Mesenchymal stem cell (in vitro differentiated cells and primary cell): Measurements from ENCODE around the gene CYP27A1.
A peak's percentile ranks its signal among the peaks of the same experiment; 100 is the strongest.

Source experiments
- DNase-seq: peaks from one replicate; pipeline ENCODE4 v3.0.0-alpha.2; 2013
- H2AFZ ChIP-seq: one replicate; pipeline ENCODE4 v1.6.1; 2013; ENCODE audit warnings: low read depth, mild to moderate bottlenecking, control low read depth, inconsistent platforms, low read length, moderate library complexity
- H2AK5ac ChIP-seq: 2 replicates; pipeline ENCODE4 v1.6.1; 2013; ENCODE audit warnings: low read length, moderate library complexity, mild to moderate bottlenecking, inconsistent platforms; ENCODE audit not compliant: severe bottlenecking
- H2BK120ac ChIP-seq: one replicate; pipeline ENCODE4 v1.6.1; 2013; ENCODE audit warnings: low read depth, mild to moderate bottlenecking, inconsistent platforms, low read length, moderate library complexity
- H2BK12ac ChIP-seq, 2 experiments: one replicate each; pipeline ENCODE4 v1.6.1; 2013; ENCODE audit warnings: inconsistent platforms in 2 of 2, low read length in 2 of 2, mild to moderate bottlenecking in 2 of 2, moderate library complexity in 2 of 2, control low read depth in 1 of 2
- H2BK15ac ChIP-seq: one replicate; pipeline ENCODE4 v1.6.1; 2013; ENCODE audit warnings: mild to moderate bottlenecking, low read depth, inconsistent platforms; ENCODE audit not compliant: poor library complexity, severe bottlenecking
- H2BK5ac ChIP-seq: 2 replicates; pipeline ENCODE4 v1.6.1; 2013; ENCODE audit warnings: low read depth, mild to moderate bottlenecking, low read length, control low read depth, inconsistent platforms; ENCODE audit not compliant: poor library complexity, severe bottlenecking
- H3K14ac ChIP-seq, 2 experiments: one replicate each; pipeline ENCODE4 v1.6.1; 2013; ENCODE audit warnings: inconsistent platforms in 2 of 2, low read length in 2 of 2, control low read depth in 1 of 2, mild to moderate bottlenecking in 1 of 2, moderate library complexity in 1 of 2
- H3K18ac ChIP-seq, 2 experiments: one replicate each; pipeline ENCODE4 v1.6.1; 2013; ENCODE audit warnings: inconsistent platforms in 2 of 2, low read length in 2 of 2, control low read depth in 1 of 2, low read depth in 1 of 2, mild to moderate bottlenecking in 1 of 2
- H3K23ac ChIP-seq, 2 experiments: one replicate each; pipeline ENCODE4 v1.6.1; 2013; ENCODE audit warnings: inconsistent platforms in 2 of 2, low read length in 2 of 2, mild to moderate bottlenecking in 2 of 2, moderate library complexity in 2 of 2, control low read depth in 1 of 2
- H3K27ac ChIP-seq: 2 replicates; pipeline ENCODE4 v1.5.1; 2013; ENCODE audit warnings: mild to moderate bottlenecking, moderate library complexity, low read length, control low read depth, inconsistent platforms; ENCODE audit not compliant: poor library complexity, severe bottlenecking
- H3K27me3 ChIP-seq, 2 experiments: 2 replicates each; pipeline versions ENCODE4 v1.6.1 to v1.7.0; 2013; ENCODE audit warnings: low read length in 2 of 2, mild to moderate bottlenecking in 2 of 2, moderate library complexity in 2 of 2, control low read depth in 1 of 2, inconsistent platforms in 1 of 2; ENCODE audit not compliant: control insufficient read depth in 1 of 2, insufficient read depth in 1 of 2
- H3K36me3 ChIP-seq, 2 experiments: 2 replicates each; pipeline versions ENCODE4 v1.6.1 to v1.7.0; 2013; ENCODE audit warnings: low read length in 2 of 2, control low read depth in 1 of 2, inconsistent platforms in 1 of 2, low read depth in 1 of 2, mild to moderate bottlenecking in 1 of 2; ENCODE audit not compliant: insufficient read depth in 2 of 2, control insufficient read depth in 1 of 2
- H3K4ac ChIP-seq, 2 experiments: one replicate each; pipeline ENCODE4 v1.6.1; 2013; ENCODE audit warnings: inconsistent platforms in 2 of 2, low read length in 2 of 2, mild to moderate bottlenecking in 2 of 2, moderate library complexity in 2 of 2, control low read depth in 1 of 2, low read depth in 1 of 2
- H3K4me1 ChIP-seq: 2 replicates; pipeline ENCODE4 v1.6.1; 2013; ENCODE audit warnings: low read depth, low read length, control low read depth; ENCODE audit not compliant: control insufficient read depth, insufficient read depth
- H3K4me2 ChIP-seq: 2 replicates; pipeline ENCODE4 v1.6.1; 2013; ENCODE audit warnings: low read length, mild to moderate bottlenecking, inconsistent platforms; ENCODE audit not compliant: poor library complexity, severe bottlenecking
- H3K4me3 ChIP-seq, 2 experiments: 2 replicates each; pipeline versions ENCODE4 v1.5.1 to v1.7.0; 2013; ENCODE audit warnings: low read length in 2 of 2, mild to moderate bottlenecking in 2 of 2, control low read depth in 1 of 2, low read depth in 1 of 2; ENCODE audit not compliant: insufficient read depth in 1 of 2
- H3K79me1 ChIP-seq: replicated peaks from 2 replicates; pipeline ENCODE4 v1.6.1; 2013; ENCODE audit warnings: mild to moderate bottlenecking, control low read depth, low read length, inconsistent platforms; ENCODE audit not compliant: poor library complexity, severe bottlenecking
- H3K9ac ChIP-seq: 2 replicates; pipeline ENCODE4 v1.7.0; 2013; ENCODE audit warnings: mild to moderate bottlenecking, low read length, moderate library complexity
- H3K9me3 ChIP-seq: 2 replicates; pipeline ENCODE4 v1.7.0; 2013; ENCODE audit warnings: mild to moderate bottlenecking, low read length; ENCODE audit not compliant: control insufficient read depth
- H4K8ac ChIP-seq: one replicate; pipeline ENCODE4 v1.6.1; 2013; ENCODE audit warnings: inconsistent platforms, mild to moderate bottlenecking, low read length, moderate library complexity
- H4K91ac ChIP-seq: one replicate; pipeline ENCODE4 v1.6.1; 2013; ENCODE audit warnings: mild to moderate bottlenecking, low read length, inconsistent platforms
- WGBS: methylation state at CpG from one replicate; pipeline ENCODE4 v1.1.7; 2013; ENCODE audit warnings: mixed read lengths; 5-methylcytosine and 5-hydroxymethylcytosine counted together

Gene CYP27A1

GRCh38 chr2:218805627-218806026, 23.7 kb downstream of the CYP27A1 start:
- Histone ChIP-seq H3K27ac (peak overlapping the region; percentile 15), H3K4ac (no peak overlapping the region), H2AK5ac (no peak overlapping the region), H4K91ac (no peak overlapping the region), H3K4me1 (peaks cover 1% of the 10 kb centered on the region), H2BK5ac (no peak overlapping the region), H3K79me1 (peaks cover 7% of the 10 kb centered on the region), H3K18ac (peak overlapping the region in 1 of 2 experiments; percentile 29), H3K23ac (no peak overlapping the region), H3K36me3 (peaks cover 0 to 5% of the 10 kb centered on the region in 2 experiments), H3K4me2 (peak overlapping the region; percentile 6), H2BK15ac (peak overlapping the region; percentile 16), H4K8ac (no peak overlapping the region), H3K14ac (no peak overlapping the region), H2BK12ac (no peak overlapping the region), H2AFZ (no peak overlapping the region), H2BK120ac (no peak overlapping the region), H3K9ac (peak overlapping the region; percentile 81), H3K9me3 (peaks cover 10% of the 10 kb centered on the region), H3K27me3 (peaks cover 0 to 24% of the 10 kb centered on the region in 2 experiments), H3K4me3 (peak overlapping the region in 1 of 2 experiments; percentile 56)
- DNase-seq: peak; percentile 87
- 20% methylated on average over 2 of the region's 3 CpGs for WGBS

GRCh38 chr2:218806346-218806978, 24.5 kb downstream of the CYP27A1 start:
- Histone ChIP-seq H3K9me3 (peaks cover 10% of the 10 kb centered on the region), H3K18ac (peak overlapping the region in 1 of 2 experiments; percentile 21), H3K4me2 (peak overlapping the region; percentile 1), H2BK15ac (no peak overlapping the region), H2AFZ (no peak overlapping the region), H2BK12ac (no peak overlapping the region), H3K4me3 (peak overlapping the region in 1 of 2 experiments; percentile 56), H3K79me1 (peaks cover 10% of the 10 kb centered on the region), H4K8ac (no peak overlapping the region), H2BK5ac (no peak overlapping the region), H3K4ac (no peak overlapping the region), H3K4me1 (peaks cover 3% of the 10 kb centered on the region), H2BK120ac (no peak overlapping the region), H3K14ac (no peak overlapping the region), H2AK5ac (no peak overlapping the region), H3K27ac (no peak overlapping the region), H3K27me3 (peaks cover 0 to 24% of the 10 kb centered on the region in 2 experiments), H3K9ac (peak overlapping the region; percentile 81), H4K91ac (no peak overlapping the region), H3K23ac (no peak overlapping the region), H3K36me3 (peaks cover 0 to 7% of the 10 kb centered on the region in 2 experiments)
- WGBS: 8% methylated on average over 7 of the region's 10 CpGs
- DNase-seq: peak; percentile 99

- Histone ChIP-seq H3K36me3 (peaks cover 6 to 14% of the 10 kb centered on the region in 2 experiments), H3K4me2 (no peak overlapping the region), H4K8ac (no peak overlapping the region), H3K79me1 (peaks cover 13% of the 10 kb centered on the region), H2AK5ac (no peak overlapping the region), H3K27me3 (peaks cover 0 to 30% of the 10 kb centered on the region in 2 experiments), H3K23ac (no peak overlapping the region), H2BK15ac (no peak overlapping the region), H2BK12ac (no peak overlapping the region), H3K18ac (no peak overlapping the region), H3K4me3 (no peak overlapping the region), H2AFZ (no peak overlapping the region), H3K4me1 (peaks cover 3% of the 10 kb centered on the region), H3K14ac (no peak overlapping the region), H3K9me3 (peaks cover 10% of the 10 kb centered on the region), H2BK120ac (no peak overlapping the region), H3K4ac (no peak overlapping the region), H3K9ac (no peak overlapping the region), H4K91ac (no peak overlapping the region), H3K27ac (no peak overlapping the region), H2BK5ac (no peak overlapping the region)
- 100% methylated on average over 2 of the region's 4 CpGs for WGBS
- DNase-seq: peak; percentile 49
Measured at GRCh38 chr2:218807626-218808025, 25.7 kb downstream of the CYP27A1 start.

GRCh38 chr2:218809515-218809914, 27.6 kb downstream of the CYP27A1 start:
- Histone ChIP-seq H3K9me3 (peaks cover 4% of the 10 kb centered on the region), H2BK12ac (no peak overlapping the region), H3K27ac (no peak overlapping the region), H3K14ac (no peak overlapping the region), H3K4ac (no peak overlapping the region), H2BK15ac (no peak overlapping the region), H3K23ac (no peak overlapping the region), H3K9ac (no peak overlapping the region), H3K18ac (no peak overlapping the region), H4K8ac (no peak overlapping the region), H3K36me3 (peaks cover 18 to 33% of the 10 kb centered on the region in 2 experiments), H2AK5ac (no peak overlapping the region), H2AFZ (no peak overlapping the region), H3K4me2 (no peak overlapping the region), H3K4me1 (peaks cover 3% of the 10 kb centered on the region), H2BK120ac (no peak overlapping the region), H4K91ac (peak overlapping the region; percentile 14), H3K27me3 (peaks cover 0 to 31% of the 10 kb centered on the region in 2 experiments), H2BK5ac (no peak overlapping the region), H3K4me3 (no peak overlapping the region), H3K79me1 (peaks cover 13% of the 10 kb centered on the region)
- 93% methylated on average over 12 of the region's 12 CpGs for WGBS
- no peak for DNase-seq
